NCI-H146 (cell line): ENCODE data around the gene OOSP4A.

Source experiments
- DNase-seq: peaks from one replicate; lab custom pipeline; 2025; lab: John Stamatoyannopoulos, UW

The OOSP4A gene

DNA sequence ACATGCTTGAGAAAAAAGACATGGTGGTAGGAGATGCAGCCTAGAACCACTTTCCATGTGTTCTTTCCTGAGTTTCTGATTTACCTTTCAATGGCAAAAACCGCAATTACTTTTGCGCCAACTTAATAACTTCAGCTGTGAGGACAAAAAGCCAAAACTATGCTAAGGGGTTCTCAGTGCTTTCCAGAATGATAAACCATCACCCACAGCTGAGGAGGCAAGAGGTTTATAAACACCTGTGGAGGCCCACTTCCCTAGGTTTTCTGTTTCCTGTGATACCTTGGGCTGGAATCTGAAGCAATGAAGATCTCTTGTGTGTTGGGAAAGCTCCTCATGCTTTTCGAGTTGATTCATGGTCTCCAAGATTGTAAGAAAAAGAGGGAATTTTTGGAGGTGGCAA is at the start of gene OOSP4A:
TSS of gene OOSP4A (plus strand) at position 301 of the 400 bp plus-strand sequence. CDS start at position 301, 0 bp downstream.
- no peak for DNase-seq

DNA sequence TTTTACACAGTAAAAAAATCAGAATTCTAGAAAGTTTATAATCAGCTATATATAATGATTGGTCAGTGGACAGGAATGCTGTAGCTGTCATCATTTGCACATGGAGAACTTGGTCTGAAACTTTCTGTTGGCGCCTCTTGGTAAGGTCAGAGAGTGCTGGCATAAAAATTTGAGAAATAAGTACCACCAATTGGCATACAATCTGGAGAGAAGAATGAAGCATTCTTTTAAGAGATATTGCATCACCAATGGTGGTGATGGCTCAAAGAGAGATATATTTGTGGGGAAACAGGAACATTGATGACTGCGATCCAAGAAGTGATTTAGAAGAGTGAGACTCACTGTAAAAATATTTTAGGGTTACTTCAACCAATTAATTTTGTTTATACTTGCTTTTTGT is 45.4 kb upstream of the OOSP4A start:
- no peak for DNase-seq

DNA sequence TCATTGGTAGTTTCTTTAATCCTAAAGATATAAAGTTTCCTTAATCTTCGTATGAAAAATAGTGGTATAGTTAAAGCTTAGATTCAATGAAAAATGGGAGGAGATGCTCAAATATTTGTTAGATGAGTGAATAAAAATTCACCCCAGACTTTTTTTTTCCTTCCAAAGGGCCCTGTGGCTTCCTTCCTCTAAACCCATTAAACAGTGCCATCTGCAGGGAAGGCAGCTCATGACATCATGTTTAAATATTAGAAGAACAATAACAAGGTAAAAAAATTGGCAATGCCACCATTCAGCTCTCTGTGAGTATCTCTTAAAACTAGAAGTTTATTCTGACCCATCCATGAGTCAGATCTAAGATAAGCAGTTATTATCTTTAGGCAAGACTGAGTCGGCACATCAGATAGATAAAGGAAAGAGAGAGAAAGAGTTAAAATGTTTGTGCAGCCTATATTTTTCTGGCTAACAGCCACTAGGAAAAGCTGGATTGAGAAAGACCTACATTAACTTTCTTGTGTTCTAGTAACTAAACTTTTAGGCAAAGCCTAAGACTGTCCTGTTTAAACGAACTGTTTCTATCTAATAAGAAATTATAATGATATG is 44.7 kb upstream of the OOSP4A start:
- peak; percentile 23 for DNase-seq

GRCh38 chr11:59923813-59924212 is 40.0 kb upstream of the OOSP4A start:
- no peak for DNase-seq

DNA sequence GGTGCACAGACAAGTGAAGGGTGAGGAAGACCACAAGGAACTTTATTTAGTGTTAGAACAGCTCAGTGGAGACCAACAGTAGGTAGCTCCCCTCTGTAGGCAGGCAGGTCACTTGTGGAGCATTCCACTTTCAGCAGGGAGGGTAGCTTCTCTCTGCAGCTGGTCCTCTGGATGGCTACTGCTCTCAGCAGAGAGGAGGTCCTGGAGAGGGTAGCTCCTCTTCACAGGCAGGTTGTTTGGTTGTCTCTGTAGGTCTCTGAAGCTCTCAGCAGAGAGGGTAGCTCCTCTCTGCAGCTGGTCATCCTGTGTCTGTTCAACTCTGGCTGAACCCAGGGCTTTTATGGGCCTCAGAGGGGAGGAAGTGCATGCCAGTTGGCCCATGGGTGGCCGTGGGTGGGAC is 32.1 kb upstream of the OOSP4A start:
- DNase-seq = no peak

DNA sequence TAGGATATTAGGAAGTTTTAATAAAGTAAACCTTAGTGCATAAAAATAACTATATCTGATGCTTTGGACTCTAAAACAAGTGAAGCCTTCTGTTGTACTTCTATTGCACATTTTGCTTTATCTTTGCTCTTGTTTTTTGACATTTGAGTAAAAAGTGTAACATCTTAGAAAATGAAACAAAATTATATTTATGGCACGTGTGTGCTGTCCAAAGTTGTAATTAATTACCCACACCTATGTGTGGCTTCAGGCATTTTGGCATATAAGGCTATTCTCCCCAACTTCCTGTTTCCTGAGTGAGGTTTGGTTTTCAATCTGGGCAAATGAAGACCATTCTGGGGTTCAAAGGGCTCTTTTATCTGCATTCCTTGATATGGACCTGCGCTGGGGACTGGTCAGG is 25.7 kb upstream of the OOSP4A start, which contains the start of gene OOSP1:
TSS of gene OOSP1 (plus strand) at position 301 of the 400 bp plus-strand sequence. CDS start at position 324, 23 bp downstream.
- no peak for DNase-seq

DNA sequence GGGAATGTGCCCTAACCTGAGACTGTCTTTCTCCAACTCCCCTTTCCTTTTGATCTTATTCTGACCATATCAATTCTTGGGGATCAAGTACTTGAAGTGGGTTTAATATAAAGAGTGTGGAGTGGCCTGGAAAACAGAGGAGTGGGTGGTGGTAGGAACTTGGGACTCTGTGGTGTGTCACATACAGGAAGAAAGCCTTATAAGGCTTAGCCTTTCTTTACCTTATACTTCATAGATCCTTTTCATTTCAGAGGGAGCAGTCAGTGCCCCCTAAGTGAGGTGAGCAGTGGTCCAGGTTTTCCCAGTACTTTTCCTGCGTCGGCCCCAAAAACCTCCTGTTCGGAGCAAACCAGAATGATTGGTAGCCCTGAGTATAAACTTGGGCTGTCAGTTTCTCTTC is 25.1 kb upstream of the OOSP4A start:
- no peak for DNase-seq

- no peak for DNase-seq
Measured at GRCh38 chr11:59939482-59939881, 24.4 kb upstream of the OOSP4A start.

- no peak for DNase-seq
Measured at GRCh38 chr11:59941091-59941490, 22.7 kb upstream of the OOSP4A start.

DNA sequence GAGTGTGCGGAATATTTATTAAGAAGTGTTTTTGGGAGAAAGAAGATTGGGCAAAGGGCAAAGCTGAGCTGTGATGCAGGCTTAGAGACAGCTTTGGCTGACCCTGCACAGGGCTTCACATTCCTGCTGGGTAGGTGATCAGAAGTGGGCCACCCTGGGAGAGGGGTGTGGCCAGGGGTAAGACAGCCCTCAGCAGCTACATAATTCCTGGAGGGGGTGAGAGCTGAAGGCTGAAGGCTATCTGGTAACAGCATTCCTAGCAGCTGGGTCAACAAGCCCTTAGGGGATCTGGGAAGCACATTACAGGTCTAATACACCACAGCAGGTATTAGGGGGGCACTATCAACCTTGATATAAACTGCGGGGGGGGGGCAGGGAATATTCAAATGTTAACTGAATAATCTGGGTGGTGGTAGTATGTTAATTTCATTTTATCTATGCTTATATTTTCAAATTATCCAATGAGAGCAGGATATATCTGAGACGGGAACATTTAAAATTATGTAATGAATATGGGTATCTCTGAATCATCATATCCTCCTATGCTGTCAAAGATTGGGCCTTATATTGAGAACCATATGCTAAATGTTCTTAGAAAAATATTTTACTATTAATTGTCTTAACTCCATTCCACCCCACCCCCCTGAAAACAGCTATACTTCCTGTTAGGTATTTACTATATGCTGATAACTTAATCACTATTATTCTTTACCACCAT is 19.7 kb upstream of the OOSP4A start:
- DNase-seq = peak; percentile 12

DNA sequence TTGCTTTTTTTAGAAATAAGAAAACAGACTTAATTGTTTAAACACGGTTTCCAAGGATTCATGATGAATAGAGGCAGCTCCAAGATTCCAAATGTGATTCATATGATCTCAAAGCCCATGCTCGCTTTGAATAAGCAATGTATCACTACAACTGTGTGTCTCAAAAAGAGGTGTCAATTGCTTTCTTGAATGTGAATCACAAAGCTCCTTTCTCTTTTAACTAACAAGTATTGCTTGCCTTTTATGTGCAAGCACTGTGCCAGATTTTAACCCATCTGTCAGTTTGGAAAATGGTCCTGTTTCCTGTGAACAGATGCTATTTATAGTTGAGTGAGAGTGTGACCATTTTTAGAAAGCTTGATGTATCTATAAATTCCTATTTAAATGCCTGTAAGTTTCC is 19.1 kb upstream of the OOSP4A start:
- no peak for DNase-seq

DNA sequence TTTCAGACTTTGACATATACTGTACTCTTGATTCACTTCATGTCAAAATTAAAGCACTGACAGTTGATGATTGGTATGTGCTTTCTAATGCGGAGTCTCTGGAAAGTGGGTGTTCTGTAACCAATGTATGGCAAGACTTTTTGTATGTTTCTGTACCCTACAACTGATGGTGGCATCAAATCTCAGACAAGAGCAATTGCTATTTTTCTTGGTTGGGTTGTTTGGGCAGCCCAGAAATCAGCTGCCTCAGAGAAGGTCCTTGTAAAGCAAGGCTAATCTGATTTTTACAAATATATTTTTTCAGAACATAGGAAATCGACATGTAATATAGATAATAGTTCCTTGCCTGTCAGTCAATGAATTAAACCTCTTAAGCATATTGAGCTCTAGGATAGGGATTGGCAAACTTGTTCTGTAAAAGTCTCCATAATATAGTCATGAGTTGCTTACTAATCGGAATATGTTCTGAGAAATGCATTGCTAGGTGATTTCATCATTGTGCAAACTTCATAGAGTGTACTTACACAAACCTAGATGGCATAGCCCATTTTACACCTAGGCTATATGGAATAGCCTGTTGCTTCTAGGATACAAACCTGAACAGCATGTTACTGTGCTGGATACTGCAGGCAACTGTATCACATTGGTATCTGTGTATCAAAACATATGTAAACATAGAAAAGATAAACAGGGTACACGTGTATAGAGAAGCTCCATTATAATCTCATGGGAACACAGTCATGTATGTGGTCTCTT is 10.2 kb upstream of the OOSP4A start:
- DNase-seq = no peak

GRCh38 chr11:59954219-59954847 is 9.5 kb upstream of the OOSP4A start:
- no peak for DNase-seq

DNA sequence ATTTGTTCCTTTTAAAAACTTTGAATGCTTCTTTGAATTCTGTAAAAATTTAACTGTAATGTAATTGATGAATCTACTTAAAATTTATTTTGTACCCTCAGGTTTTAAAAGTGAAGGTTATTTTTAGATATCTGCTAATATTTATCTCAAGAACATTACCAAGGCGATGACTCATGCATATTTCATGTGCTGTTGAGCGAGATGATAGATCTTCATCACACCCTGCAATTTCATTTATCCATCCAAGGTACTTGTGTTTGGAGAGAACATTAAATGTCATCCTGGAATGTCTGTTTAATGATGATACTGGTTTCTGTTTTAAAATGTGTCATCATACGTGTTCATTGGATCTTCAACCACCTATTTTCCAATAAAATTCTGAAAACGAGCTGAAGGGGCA is 6.7 kb upstream of the OOSP4A start:
- DNase-seq = no peak

DNA sequence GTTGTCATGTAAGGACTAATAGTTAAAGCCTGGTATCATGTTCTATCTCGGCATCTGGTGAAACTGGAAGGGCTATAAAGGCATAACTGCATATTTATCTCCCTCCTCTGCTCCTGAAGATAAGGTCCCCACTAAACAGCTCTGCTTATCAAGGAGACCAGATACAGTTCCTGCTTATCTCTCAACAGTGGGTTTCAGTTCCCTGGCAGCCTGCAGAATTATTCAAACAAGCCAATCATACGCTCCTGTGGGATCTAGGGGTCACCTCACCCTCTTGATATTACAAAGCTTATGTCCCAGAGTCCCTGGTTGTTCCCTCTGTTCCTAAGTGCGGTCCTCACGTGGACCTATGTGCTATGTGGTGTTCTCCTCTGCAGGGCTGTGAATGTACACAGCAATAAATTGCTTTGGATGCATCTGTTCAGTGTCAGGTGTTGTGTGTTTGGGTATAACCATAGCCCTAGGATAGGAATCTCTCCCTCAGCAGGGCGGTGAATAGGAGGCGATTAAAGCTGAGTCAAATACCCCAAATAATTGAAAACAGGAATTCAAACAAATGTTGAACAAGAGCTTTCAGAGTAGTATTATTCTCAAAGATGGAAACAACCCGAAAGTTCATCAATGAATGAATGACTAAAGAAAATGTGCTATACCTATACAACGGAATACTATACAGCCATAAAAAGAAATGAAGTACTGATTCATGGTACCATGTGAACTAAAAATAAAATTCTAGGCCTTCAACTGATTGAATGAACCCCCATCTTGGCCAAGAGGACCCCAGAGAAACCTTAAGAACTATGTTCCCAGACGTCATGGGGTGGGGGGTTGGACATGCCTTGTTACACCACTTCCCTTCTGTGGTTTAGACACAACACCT is 3.1 kb upstream of the OOSP4A start:
- no peak for DNase-seq

DNA sequence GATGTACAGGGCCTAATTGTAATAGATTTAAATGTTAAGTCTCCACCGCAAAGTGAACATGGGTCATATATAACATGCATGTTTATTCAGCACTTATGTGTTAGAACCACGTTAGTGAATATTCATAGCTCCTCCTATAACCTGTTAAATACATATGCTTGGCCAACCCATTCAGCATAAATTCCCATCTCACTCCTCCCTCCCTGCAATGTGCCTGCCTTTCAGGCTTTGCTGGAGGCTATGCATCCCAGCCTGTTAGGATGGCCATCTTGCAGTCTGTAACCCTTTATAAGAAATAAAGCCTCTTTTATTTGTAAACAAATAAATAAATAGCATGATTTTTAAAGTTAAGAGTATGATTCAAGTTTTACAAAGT is 1.7 kb upstream of the OOSP4A start:
- no peak for DNase-seq

GRCh38 chr11:59965424-59965823 is 1.6 kb downstream of the OOSP4A start:
- no peak for DNase-seq

DNA sequence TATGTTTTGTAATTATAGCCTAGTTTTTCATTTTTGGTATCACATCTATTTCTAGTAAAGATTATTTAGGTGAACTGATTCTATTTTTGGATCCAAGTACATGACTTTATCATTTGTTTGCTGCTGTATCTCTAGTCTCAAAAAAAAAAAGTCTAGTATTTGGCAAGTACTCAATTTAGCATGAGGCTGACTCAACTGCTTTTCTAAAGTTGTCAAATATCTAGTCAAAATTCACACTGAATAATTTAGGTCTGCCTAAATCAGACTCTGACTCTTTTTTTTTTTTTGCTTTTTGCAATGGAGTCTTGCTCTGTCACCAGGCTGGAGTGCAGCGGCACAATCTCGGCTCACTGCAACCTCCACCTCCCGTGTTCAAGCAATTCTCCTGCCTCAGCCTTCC is 2.4 kb downstream of the OOSP4A start:
- DNase-seq = no peak

GRCh38 chr11:59967677-59968394 is 4.0 kb downstream of the OOSP4A start:
- no peak for DNase-seq

DNA sequence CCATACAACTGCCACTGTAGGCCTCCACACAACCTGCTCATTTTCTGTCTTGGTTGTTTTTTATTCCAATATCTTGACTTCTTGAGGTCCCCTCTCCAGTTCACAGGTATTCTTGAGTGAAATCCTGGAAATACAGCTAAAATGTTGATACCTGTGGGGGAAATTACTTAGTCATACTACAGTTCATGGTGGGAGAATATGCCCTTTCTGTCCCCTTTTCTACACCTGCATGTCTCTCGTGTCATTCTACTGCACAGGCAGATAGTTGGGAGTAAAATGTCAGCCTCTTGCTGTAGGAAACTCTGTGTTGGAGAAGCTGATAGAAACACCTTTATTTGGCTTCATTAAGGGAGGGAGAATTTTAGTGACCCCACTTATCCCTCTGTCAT is 4.6 kb downstream of the OOSP4A start:
- DNase-seq = no peak

DNA sequence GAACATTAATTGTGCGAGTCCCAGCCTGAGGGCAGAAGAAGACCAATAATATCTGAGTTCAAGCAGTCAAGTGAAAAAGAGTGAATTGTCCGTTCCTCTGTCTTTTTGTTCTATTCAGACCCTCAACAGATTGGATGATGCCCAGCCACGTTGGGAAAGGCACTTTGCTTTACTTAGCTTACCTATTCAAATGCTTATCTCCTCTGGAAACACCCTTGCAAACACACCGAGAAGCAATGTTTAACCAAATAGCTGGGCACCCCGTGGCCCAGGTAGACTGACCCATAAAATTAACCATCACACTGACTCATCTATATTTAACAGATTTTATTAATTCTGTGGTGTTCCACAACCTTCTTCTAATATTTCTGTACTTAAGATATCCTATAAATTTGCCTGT is 9.3 kb downstream of the OOSP4A start:
- no peak for DNase-seq
